Neural progenitor cell (in vitro differentiated cells): ENCODE data around the gene NPSR1. TPM values are rescaled to one million over a fixed set of nuclear protein-coding genes. Genes with fewer than 3 reads are reported as not detected.

Experiments used
- DNase-seq: peaks from one replicate; pipeline ENCODE4 v3.0.0-alpha.2; 2016; ENCODE audit warnings: low spot score
- H2AFZ ChIP-seq: fragments of 200-600 bp; sonication (generic); replicated peaks from 2 replicates; pipeline ENCODE4 v1.6.1; 2016; ENCODE audit warnings: antibody characterized with exemption
- H3F3A ChIP-seq: fragments of 200-600 bp; sonication (generic); 2 replicates; pipeline ENCODE4 v1.6.1; 2016; ENCODE audit warnings: antibody characterized with exemption, low read depth
- H3K27ac ChIP-seq: fragments of 200-600 bp; sonication (generic); 2 replicates; pipeline ENCODE4 v1.5.1; 2016; ENCODE audit warnings: mild to moderate bottlenecking
- H3K27me3 ChIP-seq: fragments of 200-600 bp; sonication (generic); 2 replicates; pipeline ENCODE4 v1.6.1; 2016; ENCODE audit warnings: mild to moderate bottlenecking, moderate library complexity
- H3K36me3 ChIP-seq: fragments of 200-600 bp; sonication (generic); 2 replicates; pipeline ENCODE4 v1.5.1; 2016
- H3K4me1 ChIP-seq: fragments of 200-600 bp; sonication (generic); 2 replicates; pipeline ENCODE4 v1.6.1; 2016; ENCODE audit warnings: mixed run types
- H3K4me2 ChIP-seq: fragments of 200-600 bp; sonication (generic); 2 replicates; pipeline ENCODE4 v1.6.1; 2016
- H3K4me3 ChIP-seq: fragments of 200-600 bp; sonication (generic); 2 replicates; pipeline ENCODE4 v1.5.1; 2016
- H3K79me2 ChIP-seq: fragments of 200-600 bp; sonication (generic); 2 replicates; pipeline ENCODE4 v1.6.1; 2016; ENCODE audit warnings: low read depth
- H3K9ac ChIP-seq: fragments of 200-600 bp; sonication (generic); 2 replicates; pipeline ENCODE4 v1.6.1; 2016
- H3K9me3 ChIP-seq: fragments of 200-600 bp; sonication (generic); 2 replicates; pipeline ENCODE4 v1.5.1; 2016; ENCODE audit warnings: low read depth
- H4K20me1 ChIP-seq: fragments of 200-600 bp; sonication (generic); 2 replicates; pipeline ENCODE4 v1.6.1; 2016; ENCODE audit warnings: low read depth
- H3K27ac Mint-ChIP-seq: 3 replicates; pipeline ENCODE4 v1.8.0; 2021; ENCODE audit warnings: mixed read lengths
- H3K27me3 Mint-ChIP-seq: 2 replicates; pipeline ENCODE4 v1.8.0; 2022; ENCODE audit warnings: low read depth, mild to moderate bottlenecking, inconsistent platforms, moderate library complexity, mixed read lengths; ENCODE audit not compliant: insufficient read depth
- H3K36me3 Mint-ChIP-seq: 3 replicates; pipeline ENCODE4 v1.8.0; 2021; ENCODE audit warnings: mixed read lengths
- H3K4me1 Mint-ChIP-seq: 3 replicates; pipeline ENCODE4 v1.8.0; 2021; ENCODE audit warnings: mixed read lengths
- H3K4me3 Mint-ChIP-seq: 3 replicates; pipeline ENCODE4 v1.8.0; 2021; ENCODE audit warnings: mild to moderate bottlenecking, moderate library complexity, mixed read lengths
- H3K9me3 Mint-ChIP-seq: 3 replicates; pipeline ENCODE4 v1.8.0; 2020; ENCODE audit warnings: mixed read lengths
- CTCF ChIP-seq: fragments of 200-600 bp; sonication (generic); IDR thresholded peaks from 2 replicates; pipeline ENCODE4 v1.5.1; 2017; ENCODE audit warnings: antibody characterized with exemption, mild to moderate bottlenecking
- EZH2 ChIP-seq: fragments of 200-600 bp; sonication (generic); IDR thresholded peaks from 2 replicates; pipeline ENCODE4 v1.6.1; 2017; ENCODE audit warnings: antibody characterized with exemption, mild to moderate bottlenecking, moderate library complexity
- EZH2phosphoT487 ChIP-seq: fragments of 200-600 bp; sonication (generic); IDR thresholded peaks from 2 replicates; pipeline ENCODE4 v1.6.1; 2017; ENCODE audit warnings: antibody characterized with exemption
- total RNA-seq: library from RNA; depleted of rRNA; stranded (reverse); fragments of >200 nt; gene quantifications from 2 replicates; pipeline ENCODE4 v1.2.3, GENCODE V29; 2015; ENCODE audit warnings: low replicate concordance

NPSR1 gene
- total RNA-seq = not detected in 2 replicates

GRCh38 chr7:34657632-34658268 lies at the start of gene NPSR1:
Gene NPSR1 (plus strand): TSS chr7:34658218. CDS start chr7:34658413, 195 bp downstream.
- Histone ChIP-seq H3K27ac (no peak within 1 kb of the TSS), H3K4me2 (no peak within 1 kb of the TSS), H3K4me1 (peaks cover 24% of the 10 kb centered on the region), H3K36me3 (no peaks in the 10 kb centered on the region), H4K20me1 (no peaks in the 10 kb centered on the region), H3F3A (no peaks in the 10 kb centered on the region), H3K27me3 (no peaks in the 10 kb centered on the region), H2AFZ (peak within 1 kb of the TSS; percentile 47), H3K79me2 (no peaks in the 10 kb centered on the region), H3K4me3 (no peak within 1 kb of the TSS), H3K9ac (no peak within 1 kb of the TSS), H3K9me3 (no peaks in the 10 kb centered on the region)
- Mint-ChIP-seq H3K9me3 (peaks cover 2% of the 10 kb centered on the region), H3K36me3 (no peaks in the 10 kb centered on the region), H3K27ac (no peak within 1 kb of the TSS), H3K4me1 (peaks cover 19% of the 10 kb centered on the region), H3K4me3 (no peak within 1 kb of the TSS), H3K27me3 (no peaks in the 10 kb centered on the region)
- no peak for DNase-seq
- no peak for TF ChIP-seq EZH2
- TF ChIP-seq EZH2phosphoT487 = no peak
- TF ChIP-seq CTCF = no peak

GRCh38 chr7:34612661-34613060 lies 45.4 kb upstream of the NPSR1 start:
- peaks cover 3% of the 10 kb centered on the region for H3K4me1 Mint-ChIP-seq
- peak; percentile 4 for DNase-seq
- Histone ChIP-seq H3K4me2 (no peak overlapping the region), H4K20me1 (no peaks in the 10 kb centered on the region), H3F3A (no peaks in the 10 kb centered on the region), H2AFZ (no peak overlapping the region), H3K36me3 (no peaks in the 10 kb centered on the region), H3K79me2 (no peaks in the 10 kb centered on the region), H3K4me3 (no peak overlapping the region), H3K9ac (no peak overlapping the region), H3K4me1 (no peaks in the 10 kb centered on the region), H3K9me3 (no peaks in the 10 kb centered on the region), H3K27ac (no peak overlapping the region), H3K27me3 (no peaks in the 10 kb centered on the region)
- H3K9me3 Mint-ChIP-seq = peaks cover 2% of the 10 kb centered on the region
- H3K27me3 Mint-ChIP-seq = no peaks in the 10 kb centered on the region
- TF ChIP-seq EZH2phosphoT487 (no peak), CTCF (no peak), EZH2 (no peak)
- no peaks in the 10 kb centered on the region for H3K36me3 Mint-ChIP-seq
- H3K4me3 Mint-ChIP-seq = no peak overlapping the region
- no peak overlapping the region for H3K27ac Mint-ChIP-seq

- H3K9ac ChIP-seq = no peak overlapping the region
- H3K4me3 Mint-ChIP-seq = no peak overlapping the region
Measured at GRCh38 chr7:34620425-34620824, 37.6 kb upstream of the NPSR1 start.

More at GRCh38 chr7:34620425-34620824, 37.6 kb upstream of the NPSR1 start:
- Histone ChIP-seq H3K79me2 (no peaks in the 10 kb centered on the region), H2AFZ (no peak overlapping the region), H3K4me1 (no peaks in the 10 kb centered on the region), H3K27me3 (no peaks in the 10 kb centered on the region), H3K9me3 (no peaks in the 10 kb centered on the region), H3K27ac (no peak overlapping the region), H3K4me2 (no peak overlapping the region), H3K36me3 (no peaks in the 10 kb centered on the region), H4K20me1 (no peaks in the 10 kb centered on the region), H3K4me3 (no peak overlapping the region), H3F3A (no peaks in the 10 kb centered on the region)
- Mint-ChIP-seq H3K36me3 (no peaks in the 10 kb centered on the region), H3K27me3 (no peaks in the 10 kb centered on the region), H3K4me1 (peaks cover 22% of the 10 kb centered on the region), H3K9me3 (no peaks in the 10 kb centered on the region), H3K27ac (no peak overlapping the region)
- DNase-seq = no peak
- TF ChIP-seq CTCF (no peak), EZH2 (no peak), EZH2phosphoT487 (no peak)
